Measurements from ENCODE around the gene DOCK11. TPM values are rescaled to one million over a fixed set of nuclear protein-coding genes. Genes with fewer than 3 reads are reported as not detected.
A peak's percentile ranks its signal among the peaks of the same experiment; 100 is the strongest.

Gene DOCK11
- total and polyA plus RNA-seq, 7 experiments from 2014 or later = 24.2 to 115 (median 78.5) TPM

DNA sequence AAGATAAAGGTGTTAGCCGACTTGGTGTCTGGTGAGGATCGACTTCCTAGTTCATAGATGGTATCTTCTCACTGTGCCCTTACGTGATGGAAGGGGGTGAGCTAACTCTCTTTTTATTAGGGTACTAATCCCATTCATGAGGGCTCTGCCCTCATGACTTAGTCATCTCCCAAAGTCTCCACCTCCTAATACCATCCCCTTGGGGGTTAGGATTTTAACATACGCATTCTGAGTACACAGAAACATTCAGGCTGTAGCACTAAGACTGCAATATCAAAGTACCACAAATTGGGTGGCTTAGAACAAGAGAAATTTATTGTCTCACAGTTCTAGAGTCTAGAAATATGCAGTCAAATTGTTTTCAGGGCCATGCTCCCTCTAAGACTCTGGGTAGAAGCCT, 173.8 kb downstream of the DOCK11 start:
- Mint-ChIP-seq H3K9me3 (no peaks in the 10 kb centered on the region), H3K36me3 (peaks cover 5 to 23% (median 12%) of the 10 kb centered on the region in 5 donors), H3K27ac (peak overlapping the region in 4 of 9 donors; percentile 14 to 75 (median 56)), H3K4me1 (peaks cover 0 to 5% (median 2%) of the 10 kb centered on the region in 7 donors), H3K4me3 (no peak overlapping the region), H3K27me3 (no peaks in the 10 kb centered on the region)
- no peak overlapping the region for H3K4me3 ChIP-seq (ENCODE audit: low read length)
- peaks cover 0 to 42% (median 0%) of the 10 kb centered on the region in 3 experiments for H3K36me3 ChIP-seq (ENCODE audit: control insufficient read depth in 2 of 3, insufficient read depth in 3 of 3, low read length in 3 of 3)
- ChIA-PET CTCF (no interaction called here), POLR2A (no interaction called here)
- no peaks in the 10 kb centered on the region for H3K4me1 ChIP-seq (ENCODE audit: control insufficient read depth in 2 of 2, insufficient read depth in 2 of 2, low read length in 2 of 2)
- intact Hi-C loops (cut with micrococcal nuclease) = loop anchor here in 1 of 2 donors (5.0 kb wide), 1 partner anchor 37 kb away; no protein-coding TSS in a partner anchor
- no peaks in the 10 kb centered on the region for H3K9me3 ChIP-seq (ENCODE audit: control insufficient read depth in 2 of 3, low read length in 3 of 3)
- DNase-seq = no peak
- no peak overlapping the region for H3K27ac ChIP-seq (ENCODE audit: low read depth, low read length)
- H3K27me3 ChIP-seq (ENCODE audit: control insufficient read depth in 2 of 2, insufficient read depth in 2 of 2, low read length in 2 of 2) = no peaks in the 10 kb centered on the region
- no peak for ATAC-seq

- no peak overlapping the region for H3K4me3 Mint-ChIP-seq
- H3K27ac Mint-ChIP-seq = no peak overlapping the region
- no peak overlapping the region for H3K27ac ChIP-seq (ENCODE audit: low read depth, low read length)
- intact Hi-C loops (cut with micrococcal nuclease) = no loop called here
- no peaks in the 10 kb centered on the region for H3K27me3 ChIP-seq (ENCODE audit: control insufficient read depth in 2 of 2, insufficient read depth in 2 of 2, low read length in 2 of 2)
- CTCF ChIA-PET = no interaction called here
- POLR2A ChIA-PET = interaction anchor here (0.5 to 1.4 kb wide), 2 partner anchors 11 to 124 kb away, joined by 3 read pairs; no protein-coding TSS in a partner anchor
- H3K27me3 Mint-ChIP-seq = no peaks in the 10 kb centered on the region
- H3K36me3 ChIP-seq (ENCODE audit: control insufficient read depth in 2 of 3, insufficient read depth in 3 of 3, low read length in 3 of 3) = peaks cover 0 to 35% (median 11%) of the 10 kb centered on the region in 3 experiments
- H3K9me3 Mint-ChIP-seq = no peaks in the 10 kb centered on the region
- H3K4me1 ChIP-seq (ENCODE audit: control insufficient read depth in 2 of 2, insufficient read depth in 2 of 2, low read length in 2 of 2) = no peaks in the 10 kb centered on the region
- peaks cover 0 to 8% (median 7%) of the 10 kb centered on the region in 5 donors for H3K36me3 Mint-ChIP-seq
- no peak for ATAC-seq
- DNase-seq = no peak
- H3K4me1 Mint-ChIP-seq = peaks cover 0 to 3% (median 0%) of the 10 kb centered on the region in 7 donors
- H3K4me3 ChIP-seq (ENCODE audit: low read length) = no peak overlapping the region
- no peaks in the 10 kb centered on the region for H3K9me3 ChIP-seq (ENCODE audit: control insufficient read depth in 2 of 3, low read length in 3 of 3)
Observed at GRCh38 chrX:118675326-118675965, 179.8 kb downstream of the DOCK11 start.

GRCh38 chrX:118675966-118676349, 180.3 kb downstream of the DOCK11 start:
- POLR2A ChIA-PET = interaction anchor here (0.5 to 1.4 kb wide), 2 partner anchors 11 to 124 kb away, joined by 3 read pairs; no protein-coding TSS in a partner anchor
- H3K36me3 ChIP-seq (ENCODE audit: control insufficient read depth in 2 of 3, insufficient read depth in 3 of 3, low read length in 3 of 3) = peaks cover 3 to 35% (median 12%) of the 10 kb centered on the region in 3 experiments
- intact Hi-C loops (cut with micrococcal nuclease) = no loop called here
- no peak overlapping the region for H3K27ac ChIP-seq (ENCODE audit: low read depth, low read length)
- CTCF ChIA-PET = no interaction called here
- Mint-ChIP-seq H3K4me1 (peaks cover 0 to 3% (median 0%) of the 10 kb centered on the region in 7 donors), H3K36me3 (peaks cover 0 to 8% (median 6%) of the 10 kb centered on the region in 5 donors), H3K9me3 (no peaks in the 10 kb centered on the region), H3K27ac (no peak overlapping the region), H3K4me3 (no peak overlapping the region), H3K27me3 (no peaks in the 10 kb centered on the region)
- DNase-seq (no peak), ATAC-seq (no peak)
- H3K9me3 ChIP-seq (ENCODE audit: control insufficient read depth in 2 of 3, low read length in 3 of 3) = no peaks in the 10 kb centered on the region
- H3K27me3 ChIP-seq (ENCODE audit: control insufficient read depth in 2 of 2, insufficient read depth in 2 of 2, low read length in 2 of 2) = no peaks in the 10 kb centered on the region
- no peaks in the 10 kb centered on the region for H3K4me1 ChIP-seq (ENCODE audit: control insufficient read depth in 2 of 2, insufficient read depth in 2 of 2, low read length in 2 of 2)
- H3K4me3 ChIP-seq (ENCODE audit: low read length) = no peak overlapping the region

- H3K36me3 Mint-ChIP-seq = peaks cover 0 to 8% (median 5%) of the 10 kb centered on the region in 5 donors
- peaks cover 0 to 3% (median 0%) of the 10 kb centered on the region in 7 donors for H3K4me1 Mint-ChIP-seq
- no peak for DNase-seq
- ChIA-PET POLR2A (no interaction called here), CTCF (no interaction called here)
- no peaks in the 10 kb centered on the region for H3K9me3 ChIP-seq (ENCODE audit: control insufficient read depth in 2 of 3, low read length in 3 of 3)
- no peaks in the 10 kb centered on the region for H3K9me3 Mint-ChIP-seq
- ATAC-seq = no peak
- H3K36me3 ChIP-seq (ENCODE audit: control insufficient read depth in 2 of 3, insufficient read depth in 3 of 3, low read length in 3 of 3) = peaks cover 3 to 43% (median 18%) of the 10 kb centered on the region in 3 experiments
- H3K27ac ChIP-seq (ENCODE audit: low read depth, low read length) = no peak overlapping the region
- H3K4me3 Mint-ChIP-seq = no peak overlapping the region
- no peaks in the 10 kb centered on the region for H3K4me1 ChIP-seq (ENCODE audit: control insufficient read depth in 2 of 2, insufficient read depth in 2 of 2, low read length in 2 of 2)
- H3K27me3 ChIP-seq (ENCODE audit: control insufficient read depth in 2 of 2, insufficient read depth in 2 of 2, low read length in 2 of 2) = no peaks in the 10 kb centered on the region
- intact Hi-C loops (cut with micrococcal nuclease) = no loop called here
- H3K27me3 Mint-ChIP-seq = no peaks in the 10 kb centered on the region
- peak overlapping the region in 1 of 9 donors; percentile 36 for H3K27ac Mint-ChIP-seq
- no peak overlapping the region for H3K4me3 ChIP-seq (ENCODE audit: low read length)
Observed at GRCh38 chrX:118677318-118677717, 181.7 kb downstream of the DOCK11 start.

- Histone ChIP-seq H3K36me3 (ENCODE audit: control insufficient read depth in 2 of 3, insufficient read depth in 3 of 3, low read length in 3 of 3) (peaks cover 3 to 37% (median 18%) of the 10 kb centered on the region in 3 experiments), H3K27ac (ENCODE audit: low read depth, low read length) (no peak overlapping the region), H3K4me1 (ENCODE audit: control insufficient read depth in 2 of 2, insufficient read depth in 2 of 2, low read length in 2 of 2) (no peaks in the 10 kb centered on the region), H3K9me3 (ENCODE audit: control insufficient read depth in 2 of 3, low read length in 3 of 3) (no peaks in the 10 kb centered on the region), H3K27me3 (ENCODE audit: control insufficient read depth in 2 of 2, insufficient read depth in 2 of 2, low read length in 2 of 2) (no peaks in the 10 kb centered on the region), H3K4me3 (ENCODE audit: low read length) (no peak overlapping the region)
- Mint-ChIP-seq H3K4me1 (no peaks in the 10 kb centered on the region), H3K27ac (peak overlapping the region in 2 of 9 donors; percentile 38 to 70), H3K36me3 (peaks cover 0 to 10% (median 5%) of the 10 kb centered on the region in 5 donors), H3K4me3 (no peak overlapping the region), H3K27me3 (no peaks in the 10 kb centered on the region), H3K9me3 (no peaks in the 10 kb centered on the region)
- ATAC-seq (no peak), DNase-seq (no peak)
- intact Hi-C loops (cut with micrococcal nuclease) = no loop called here
- ChIA-PET POLR2A (no interaction called here), CTCF (no interaction called here)
Observed at GRCh38 chrX:118679290-118679689, 183.7 kb downstream of the DOCK11 start.

DNA sequence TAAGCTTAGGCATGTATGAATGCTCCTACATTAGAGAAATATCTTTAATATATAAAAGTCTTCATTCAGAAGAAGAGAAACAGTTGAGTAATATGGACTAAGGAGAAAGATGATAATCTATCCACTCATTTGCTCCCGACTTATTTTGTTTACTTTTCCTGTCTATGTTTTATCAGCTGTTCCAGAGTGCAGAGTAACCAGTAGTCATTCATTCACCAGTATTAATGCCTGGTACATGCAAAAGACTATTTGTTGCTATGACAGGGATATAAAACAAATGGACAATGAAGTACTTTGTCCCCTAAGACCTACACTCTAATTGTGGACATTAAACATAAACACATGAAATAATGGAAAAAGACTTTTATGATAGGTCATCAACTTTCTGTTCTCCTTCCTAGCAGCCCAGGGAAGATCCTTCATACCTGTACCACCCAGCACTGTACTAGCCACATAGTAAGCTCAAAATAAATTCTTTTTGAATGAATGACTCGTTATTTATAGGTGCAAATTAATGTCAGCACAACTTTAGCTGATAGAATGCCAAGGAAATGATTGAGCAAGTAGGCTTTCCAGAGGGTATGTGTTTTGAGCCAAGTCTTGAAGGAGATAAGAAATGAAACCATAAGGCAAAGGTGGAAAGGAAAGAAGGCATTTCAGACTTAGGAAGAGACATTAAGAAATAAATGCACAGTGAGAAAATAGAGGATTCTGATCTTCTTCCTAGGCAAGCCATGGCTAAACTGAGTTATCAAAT, 186.8 kb downstream of the DOCK11 start:
- H3K4me1 ChIP-seq (ENCODE audit: control insufficient read depth in 2 of 2, insufficient read depth in 2 of 2, low read length in 2 of 2) = no peaks in the 10 kb centered on the region
- no peaks in the 10 kb centered on the region for H3K27me3 ChIP-seq (ENCODE audit: control insufficient read depth in 2 of 2, insufficient read depth in 2 of 2, low read length in 2 of 2)
- intact Hi-C loops (cut with micrococcal nuclease) = no loop called here
- no peak for ATAC-seq
- no peak for DNase-seq
- Mint-ChIP-seq H3K27me3 (no peaks in the 10 kb centered on the region), H3K27ac (peak overlapping the region in 3 of 9 donors; percentile 33 to 76 (median 46)), H3K4me3 (no peak overlapping the region), H3K9me3 (no peaks in the 10 kb centered on the region), H3K36me3 (peaks cover 0 to 17% (median 11%) of the 10 kb centered on the region in 5 donors), H3K4me1 (peaks cover 0 to 2% (median 0%) of the 10 kb centered on the region in 7 donors)
- no peak overlapping the region for H3K4me3 ChIP-seq (ENCODE audit: low read length)
- H3K36me3 ChIP-seq (ENCODE audit: control insufficient read depth in 2 of 3, insufficient read depth in 3 of 3, low read length in 3 of 3) = peaks cover 3 to 22% (median 7%) of the 10 kb centered on the region in 3 experiments
- no peaks in the 10 kb centered on the region for H3K9me3 ChIP-seq (ENCODE audit: control insufficient read depth in 2 of 3, low read length in 3 of 3)
- POLR2A ChIA-PET = no interaction called here
- CTCF ChIA-PET = no interaction called here
- H3K27ac ChIP-seq (ENCODE audit: low read depth, low read length) = no peak overlapping the region
